ENCODE results near the gene BPTF. TPM values are rescaled to one million over a fixed set of nuclear protein-coding genes. Genes with fewer than 3 reads are reported as not detected.

Gene BPTF
- total and polyA plus RNA-seq, 2 of the 8 experiments (the other 6 are each of a cell fraction or from before 2014, with no cell fraction given) = 107 to 228 TPM

DNA sequence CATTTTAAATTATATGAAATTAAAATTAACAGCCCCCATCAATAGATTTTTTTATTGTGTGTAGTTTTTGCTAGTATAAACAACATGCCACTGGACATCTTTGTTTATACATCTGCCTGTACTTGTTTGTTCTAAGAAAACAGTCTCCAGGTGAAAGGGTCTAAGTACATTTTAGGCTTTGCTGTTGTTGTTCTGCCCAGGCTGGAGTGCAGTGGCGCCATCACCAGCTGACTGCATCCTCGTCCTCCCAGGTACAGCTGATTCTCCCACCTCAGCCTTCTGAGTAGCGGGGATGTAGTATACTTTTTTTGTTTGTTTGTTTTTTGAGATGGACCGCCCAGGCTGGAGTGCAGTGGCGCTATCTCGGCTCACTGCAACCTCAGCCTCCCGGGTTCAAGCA is 145.5 kb downstream of the BPTF start (continued):
- TF ChIP-seq CHD7 (IDR thresholded peaks at IDR 0.05; ENCODE audit: insufficient replicate concordance, low read length) = no peak
- no peak for TF ChIP-seq CHD2 (IDR thresholded peaks at IDR 0.05; ENCODE audit: low read length)
- TF ChIP-seq MAFK (IDR thresholded peaks at IDR 0.05; ENCODE audit: low read depth, low read length) = no peak
- TF ChIP-seq USF2 (IDR thresholded peaks at IDR 0.05; ENCODE audit: low read length) = no peak
